Heart left ventricle (tissue), 13 donors: ENCODE measurements around the gene NUP88.

Source experiments
- POLR2A ChIP-seq, 2 donors: fragments of 450-650 bp; IDR thresholded peaks; one replicate each; pipeline ENCODE4 v1.6.1; 2017; ENCODE audit warnings: antibody characterized with exemption in 2 of 2, mild to moderate bottlenecking in 2 of 2, moderate library complexity in 2 of 2
- TF ChIP-seq, protein P1 (sequence below), 12 donors: fragments of 200-600 bp; sonication (generic) in 4 of 12; IDR thresholded peaks; one replicate each; pipeline versions ENCODE4 v1.5.0 to v1.8.0; 2018 to 2022; ENCODE audit warnings: antibody characterized with exemption in 12 of 12, mild to moderate bottlenecking in 5 of 12
- donor health status: ischemic (EF 13 %, LVEDD 7.1; RV severe dilation, severe dysfunction).
- donor health status: DM: no; HTN: yes; CAD: no.
- donor health status: DM: no; HTN: no; CAD: no.
- donor health status: ischemic (EF 25% LVEDD 6.9; RV normal size, moderate dysfunction).
- donor health status: ischemic (EF 25% LVEDD 5.7; RV mildly dilated, moderate dysfunction).
- donor health status: ischemic (EF 35%, LVEDD 5.7; RV mildly dilated, moderate dysfunction).
- donor health status: nonischemic (EF 11% LVEDD 7.7; RV severe dilation, severe dysfunction).
- donor health status: DM: yes; HTN: yes; CAD: no.
- donor health status: PGD.
- donor health status: ischemic (EF 29% LVEDD 5.4; RV normal size, mild dysfunction).
- donor health status: nonischemic (EF 23%, LVEDD 6.1; RV moderate dilation, normal function).

DNA sequence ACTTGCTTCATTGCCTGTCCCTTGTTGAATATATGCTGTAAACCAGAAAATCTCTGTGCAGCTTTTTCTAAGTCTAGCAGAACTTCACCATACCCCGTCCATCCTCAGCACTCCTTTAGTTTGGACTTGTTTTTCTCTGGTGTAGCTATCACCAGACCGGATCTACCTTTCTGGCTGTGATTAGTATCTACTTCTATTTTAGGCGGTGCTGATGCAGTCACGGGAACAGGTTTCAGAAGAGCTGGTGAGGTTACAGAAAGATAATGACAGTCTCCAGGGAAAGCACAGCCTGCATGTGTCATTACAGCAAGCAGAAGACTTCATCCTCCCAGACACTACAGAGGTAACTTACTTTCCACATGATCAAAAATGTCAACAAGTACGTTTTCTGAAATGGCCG, 46.4 kb downstream of the NUP88 start:
- TF ChIP-seq POLR2A (IDR thresholded peaks at IDR 0.05): no peak
- TF ChIP-seq, protein P1, sequence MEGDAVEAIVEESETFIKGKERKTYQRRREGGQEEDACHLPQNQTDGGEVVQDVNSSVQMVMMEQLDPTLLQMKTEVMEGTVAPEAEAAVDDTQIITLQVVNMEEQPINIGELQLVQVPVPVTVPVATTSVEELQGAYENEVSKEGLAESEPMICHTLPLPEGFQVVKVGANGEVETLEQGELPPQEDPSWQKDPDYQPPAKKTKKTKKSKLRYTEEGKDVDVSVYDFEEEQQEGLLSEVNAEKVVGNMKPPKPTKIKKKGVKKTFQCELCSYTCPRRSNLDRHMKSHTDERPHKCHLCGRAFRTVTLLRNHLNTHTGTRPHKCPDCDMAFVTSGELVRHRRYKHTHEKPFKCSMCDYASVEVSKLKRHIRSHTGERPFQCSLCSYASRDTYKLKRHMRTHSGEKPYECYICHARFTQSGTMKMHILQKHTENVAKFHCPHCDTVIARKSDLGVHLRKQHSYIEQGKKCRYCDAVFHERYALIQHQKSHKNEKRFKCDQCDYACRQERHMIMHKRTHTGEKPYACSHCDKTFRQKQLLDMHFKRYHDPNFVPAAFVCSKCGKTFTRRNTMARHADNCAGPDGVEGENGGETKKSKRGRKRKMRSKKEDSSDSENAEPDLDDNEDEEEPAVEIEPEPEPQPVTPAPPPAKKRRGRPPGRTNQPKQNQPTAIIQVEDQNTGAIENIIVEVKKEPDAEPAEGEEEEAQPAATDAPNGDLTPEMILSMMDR (IDR thresholded peaks at IDR 0.05): no peak
